Embryonic facial prominence (tissue), 1 donor: ENCODE results near the gene SEC14L1.

Experiments used
- DNase-seq: peaks from one replicate; pipeline ENCODE4 v3.0.0-alpha.2; 2016; ENCODE audit errors: extremely low spot score

Gene SEC14L1

GRCh38 chr17:77213778-77214132 lies 73.0 kb downstream of the SEC14L1 start:
- no peak for DNase-seq

- DNase-seq: no peak
These were observed 73.6 kb downstream of the SEC14L1 start for GRCh38 chr17:77214328-77214727.

GRCh38 chr17:77214743-77215142 lies 74.0 kb downstream of the SEC14L1 start:
- DNase-seq: no peak

GRCh38 chr17:77215281-77215680 lies 74.5 kb downstream of the SEC14L1 start:
- no peak for DNase-seq

GRCh38 chr17:77216486-77216885 lies 75.7 kb downstream of the SEC14L1 start:
- DNase-seq: no peak

GRCh38 chr17:77217123-77217522 lies 76.4 kb downstream of the SEC14L1 start:
- no peak for DNase-seq

- DNase-seq: no peak
These were observed 76.8 kb downstream of the SEC14L1 start for GRCh38 chr17:77217566-77217965.

GRCh38 chr17:77218902-77219301 lies 78.1 kb downstream of the SEC14L1 start:
- no peak for DNase-seq

GRCh38 chr17:77222356-77222755 lies 81.6 kb downstream of the SEC14L1 start:
- DNase-seq: no peak

- no peak for DNase-seq
These were observed 83.1 kb downstream of the SEC14L1 start for GRCh38 chr17:77223642-77224420.

GRCh38 chr17:77225265-77225664 lies 84.5 kb downstream of the SEC14L1 start:
- no peak for DNase-seq

- no peak for DNase-seq
These were observed 86.9 kb downstream of the SEC14L1 start for GRCh38 chr17:77227461-77228240.

- DNase-seq: no peak
These were observed 87.5 kb downstream of the SEC14L1 start for GRCh38 chr17:77228241-77228752.

GRCh38 chr17:77228816-77229215 lies 88.0 kb downstream of the SEC14L1 start:
- no peak for DNase-seq

GRCh38 chr17:77229786-77230435 lies 89.1 kb downstream of the SEC14L1 start:
- no peak for DNase-seq

- DNase-seq: no peak
These were observed 89.7 kb downstream of the SEC14L1 start for GRCh38 chr17:77230436-77230830.

GRCh38 chr17:77231076-77231871 lies 90.5 kb downstream of the SEC14L1 start:
- no peak for DNase-seq

GRCh38 chr17:77233127-77233526 lies 92.4 kb downstream of the SEC14L1 start:
- DNase-seq: no peak

GRCh38 chr17:77233635-77234334 lies 93.0 kb downstream of the SEC14L1 start:
- no peak for DNase-seq

GRCh38 chr17:77234695-77235094 lies 93.9 kb downstream of the SEC14L1 start:
- DNase-seq: no peak

GRCh38 chr17:77235370-77235941 lies 94.7 kb downstream of the SEC14L1 start:
- no peak for DNase-seq
